ENCODE results near the gene LMLN.
A peak's percentile ranks its signal among the peaks of the same experiment; 100 is the strongest.
"Not testable (repeated sequence)": the region's sequence is repeated elsewhere in the genome, so short reads cannot be mapped to it uniquely, and the experiment has no call there.

LMLN gene

GRCh38 chr3:198080521-198081384, 120.7 kb downstream of the LMLN start:
- DNase-seq: peak; percentile 58 to 91 (median 78)

- DNase-seq: no peak
Observed at GRCh38 chr3:198081421-198081844, 121.4 kb downstream of the LMLN start.

GRCh38 chr3:198082226-198082625, 122.2 kb downstream of the LMLN start:
- not testable (repeated sequence) for DNase-seq

GRCh38 chr3:198088421-198088955, 128.5 kb downstream of the LMLN start:
- DNase-seq: no peak

GRCh38 chr3:198090795-198091332, 130.8 kb downstream of the LMLN start:
- DNase-seq: no peak

GRCh38 chr3:198092276-198092675, 132.3 kb downstream of the LMLN start:
- no peak for DNase-seq

GRCh38 chr3:198093112-198093679, 133.2 kb downstream of the LMLN start:
- DNase-seq: no peak

Data from stimulated activated naive CD4-positive, alpha-beta T cell (primary cell).